Fibroblast of pulmonary artery (primary cell): Measurements from ENCODE around the gene TSGA10IP.

Experiments used
- DNase-seq: peaks from one replicate; pipeline ENCODE4 v3.0.0-alpha.2; 2010; ENCODE audit warnings: low read depth
- H3K4me3 ChIP-seq: replicated peaks from 2 replicates; pipeline ENCODE4 v1.5.1; 2011; ENCODE audit warnings: low read depth, mild to moderate bottlenecking, control low read depth, low read length, moderate library complexity
- CTCF ChIP-seq: IDR thresholded peaks from 2 replicates; pipeline ENCODE4 v1.5.1; 2011; ENCODE audit warnings: mild to moderate bottlenecking, control low read depth, low read length, inconsistent platforms; ENCODE audit errors: missing control alignments

Gene TSGA10IP

GRCh38 chr11:65965986-65966762 is 20.9 kb downstream of the TSGA10IP start:
- TF ChIP-seq CTCF: no peak
- DNase-seq: no peak
- H3K4me3 ChIP-seq: no peak overlapping the region

- H3K4me3 ChIP-seq: no peak overlapping the region
- no peak for DNase-seq
- TF ChIP-seq CTCF: no peak
Observed at GRCh38 chr11:65967329-65967934, 22.2 kb downstream of the TSGA10IP start.

- no peak for DNase-seq
Observed at GRCh38 chr11:65968600-65969482, 23.6 kb downstream of the TSGA10IP start.

GRCh38 chr11:65972116-65972515 is 26.8 kb downstream of the TSGA10IP start:
- DNase-seq: no peak

More at GRCh38 chr11:65968600-65969482, 23.6 kb downstream of the TSGA10IP start:
- no peak overlapping the region for H3K4me3 ChIP-seq
- no peak for TF ChIP-seq CTCF

GRCh38 chr11:65973439-65974110 is 28.3 kb downstream of the TSGA10IP start:
- H3K4me3 ChIP-seq: no peak overlapping the region
- TF ChIP-seq CTCF: no peak
- DNase-seq: no peak

More at GRCh38 chr11:65972116-65972515, 26.8 kb downstream of the TSGA10IP start:
- no peak overlapping the region for H3K4me3 ChIP-seq
- TF ChIP-seq CTCF: no peak

GRCh38 chr11:65975771-65976170 is 30.5 kb downstream of the TSGA10IP start:
- DNase-seq: no peak
- H3K4me3 ChIP-seq: no peak overlapping the region
- no peak for TF ChIP-seq CTCF
